KMS-11 (cell line): ENCODE results near the gene PNMA6E.

Experiments used
- H2AFZ ChIP-seq: fragments of 200-600 bp; sonication (generic); 2 replicates; pipeline ENCODE4 v1.6.1; 2016; ENCODE audit warnings: antibody characterized with exemption, mixed run types, low read depth
- H3K27ac ChIP-seq: fragments of 200-600 bp; sonication (generic); 2 replicates; pipeline ENCODE4 v1.6.1; 2016; ENCODE audit warnings: mild to moderate bottlenecking, mixed run types
- H3K27me3 ChIP-seq: fragments of 200-600 bp; sonication (generic); 2 replicates; pipeline ENCODE4 v1.6.1; 2017; ENCODE audit warnings: mild to moderate bottlenecking, low read depth, mixed run types, moderate library complexity; ENCODE audit not compliant: insufficient read depth
- H3K36me3 ChIP-seq: fragments of 200-600 bp; sonication (generic); 2 replicates; pipeline ENCODE4 v1.6.1; 2017; ENCODE audit warnings: mild to moderate bottlenecking, mixed run types; ENCODE audit not compliant: insufficient read depth
- H3K4me1 ChIP-seq: fragments of 200-600 bp; sonication (generic); 2 replicates; pipeline ENCODE4 v1.6.1; 2016; ENCODE audit warnings: mild to moderate bottlenecking, low read depth, mixed run types; ENCODE audit not compliant: poor library complexity, severe bottlenecking
- H3K4me2 ChIP-seq: fragments of 200-600 bp; sonication (generic); 2 replicates; pipeline ENCODE4 v1.7.0; 2016; ENCODE audit warnings: mild to moderate bottlenecking, mixed run types
- H3K4me3 ChIP-seq: fragments of 200-600 bp; sonication (generic); IDR thresholded peaks from 2 replicates; pipeline ENCODE4 v1.6.1; 2017; ENCODE audit warnings: low read depth, low read length, mixed read lengths; ENCODE audit not compliant: insufficient read depth
- H3K79me2 ChIP-seq: fragments of 200-600 bp; sonication (generic); 2 replicates; pipeline ENCODE4 v1.6.1; 2016; ENCODE audit warnings: low read depth, mixed run types; ENCODE audit not compliant: insufficient read depth
- H3K9ac ChIP-seq: fragments of 200-600 bp; sonication (generic); 2 replicates; pipeline ENCODE4 v1.6.1; 2016; ENCODE audit warnings: mild to moderate bottlenecking, mixed run types
- H4K20me1 ChIP-seq: fragments of 200-600 bp; sonication (generic); 2 replicates; pipeline ENCODE4 v1.6.1; 2016; ENCODE audit warnings: mild to moderate bottlenecking, mixed run types; ENCODE audit not compliant: insufficient read depth
- CTCF ChIP-seq: fragments of 200-600 bp; sonication (generic); conservative IDR thresholded peaks from 2 replicates; pipeline ENCODE4 v1.6.1; 2017; ENCODE audit warnings: low read depth, mild to moderate bottlenecking, antibody characterized with exemption, low read length, moderate library complexity, mixed read lengths

The PNMA6E gene

DNA sequence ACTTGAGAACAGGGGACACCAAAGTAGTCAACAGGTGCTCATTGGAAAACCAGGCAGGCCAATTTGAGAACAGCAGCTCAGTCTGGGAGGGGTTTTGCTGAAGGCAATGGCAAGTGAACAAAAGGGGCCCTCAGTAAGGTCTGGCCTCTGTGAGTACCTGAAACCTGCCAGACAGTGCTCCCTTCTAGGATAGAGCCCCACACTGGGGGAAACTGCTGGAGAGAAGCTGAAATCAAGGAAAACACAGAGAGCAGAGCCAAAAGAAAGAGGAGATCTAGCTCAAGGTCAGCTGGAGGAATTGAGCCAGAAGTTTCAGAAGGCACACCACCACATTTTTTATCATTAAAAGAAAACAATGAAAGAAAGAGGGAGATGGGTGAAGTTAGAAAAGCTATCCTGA lies 28.2 kb downstream of the PNMA6E start:
- Histone ChIP-seq H3K9ac (no peak overlapping the region), H4K20me1 (no peaks in the 10 kb centered on the region), H3K27me3 (no peaks in the 10 kb centered on the region), H3K4me1 (no peaks in the 10 kb centered on the region), H3K36me3 (no peaks in the 10 kb centered on the region), H3K4me3 (no peak overlapping the region), H3K79me2 (no peaks in the 10 kb centered on the region), H3K27ac (no peak overlapping the region), H3K4me2 (no peak overlapping the region), H2AFZ (no peak overlapping the region)
- TF ChIP-seq CTCF = no peak

DNA sequence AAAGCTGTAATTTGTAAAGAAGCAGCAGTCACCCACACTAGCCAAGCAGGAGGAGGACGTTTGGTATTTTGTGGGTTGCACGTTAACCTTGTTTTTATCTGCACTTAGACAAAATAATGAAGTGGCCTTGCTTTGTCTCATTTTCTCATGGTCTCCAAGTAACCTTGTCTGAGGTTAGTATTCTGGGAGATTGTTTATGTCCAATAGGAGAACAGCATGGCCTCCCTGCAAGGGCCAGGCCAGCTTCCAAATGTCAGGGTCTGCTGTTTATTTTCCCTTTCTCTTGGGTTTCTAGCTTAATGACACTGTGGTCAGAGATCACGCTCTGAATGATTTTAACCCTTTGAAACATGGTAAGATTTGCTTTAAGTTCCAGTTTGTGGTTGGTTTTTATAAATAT lies 29.9 kb downstream of the PNMA6E start:
- Histone ChIP-seq H3K27me3 (no peaks in the 10 kb centered on the region), H3K79me2 (no peaks in the 10 kb centered on the region), H2AFZ (no peak overlapping the region), H3K4me1 (no peaks in the 10 kb centered on the region), H3K4me2 (no peak overlapping the region), H3K36me3 (no peaks in the 10 kb centered on the region), H3K27ac (no peak overlapping the region), H4K20me1 (no peaks in the 10 kb centered on the region), H3K4me3 (no peak overlapping the region), H3K9ac (no peak overlapping the region)
- TF ChIP-seq CTCF = no peak

DNA sequence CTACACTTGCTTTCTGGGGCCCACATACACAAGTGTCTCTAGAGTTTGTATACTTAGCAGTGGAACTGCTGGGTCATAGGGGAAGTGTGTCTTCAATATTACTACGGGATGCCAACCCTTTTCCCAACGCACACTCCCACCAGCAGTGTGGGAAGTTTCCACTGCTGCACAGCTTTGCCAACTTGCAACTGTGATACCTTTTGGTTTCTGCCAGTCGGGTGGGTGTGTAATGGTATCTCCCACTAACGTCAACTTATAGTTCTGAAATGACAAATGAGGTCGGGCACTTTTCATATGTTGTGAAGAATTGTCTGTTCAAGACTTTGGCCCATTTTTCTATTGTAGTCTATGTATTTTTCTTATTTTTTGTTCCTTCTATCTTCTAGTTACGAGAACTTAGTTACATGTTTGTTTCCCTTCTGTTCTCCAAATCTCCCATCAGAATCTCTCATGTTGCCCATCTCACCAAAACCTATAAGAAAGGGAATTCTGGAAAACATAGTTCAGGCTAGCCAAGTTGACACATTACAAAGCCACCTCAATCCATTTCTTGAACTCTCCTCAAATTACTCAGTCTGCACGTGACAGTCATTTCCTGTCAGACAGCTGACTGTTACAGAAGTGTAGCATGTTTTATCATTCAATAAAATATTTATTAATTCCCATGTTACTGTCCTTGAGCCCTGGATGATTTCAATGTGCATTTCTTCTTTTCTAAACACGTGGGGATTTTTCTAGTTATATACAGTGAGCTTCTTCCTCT lies 30.7 kb downstream of the PNMA6E start:
- no peaks in the 10 kb centered on the region for H4K20me1 ChIP-seq
- H3K4me3 ChIP-seq = no peak overlapping the region
- H3K27ac ChIP-seq = no peak overlapping the region
- H3K36me3 ChIP-seq = no peaks in the 10 kb centered on the region
- no peaks in the 10 kb centered on the region for H3K79me2 ChIP-seq
- no peaks in the 10 kb centered on the region for H3K27me3 ChIP-seq
- no peak overlapping the region for H3K9ac ChIP-seq
- no peaks in the 10 kb centered on the region for H3K4me1 ChIP-seq
- TF ChIP-seq CTCF = no peak
- no peak overlapping the region for H3K4me2 ChIP-seq
- no peak overlapping the region for H2AFZ ChIP-seq

DNA sequence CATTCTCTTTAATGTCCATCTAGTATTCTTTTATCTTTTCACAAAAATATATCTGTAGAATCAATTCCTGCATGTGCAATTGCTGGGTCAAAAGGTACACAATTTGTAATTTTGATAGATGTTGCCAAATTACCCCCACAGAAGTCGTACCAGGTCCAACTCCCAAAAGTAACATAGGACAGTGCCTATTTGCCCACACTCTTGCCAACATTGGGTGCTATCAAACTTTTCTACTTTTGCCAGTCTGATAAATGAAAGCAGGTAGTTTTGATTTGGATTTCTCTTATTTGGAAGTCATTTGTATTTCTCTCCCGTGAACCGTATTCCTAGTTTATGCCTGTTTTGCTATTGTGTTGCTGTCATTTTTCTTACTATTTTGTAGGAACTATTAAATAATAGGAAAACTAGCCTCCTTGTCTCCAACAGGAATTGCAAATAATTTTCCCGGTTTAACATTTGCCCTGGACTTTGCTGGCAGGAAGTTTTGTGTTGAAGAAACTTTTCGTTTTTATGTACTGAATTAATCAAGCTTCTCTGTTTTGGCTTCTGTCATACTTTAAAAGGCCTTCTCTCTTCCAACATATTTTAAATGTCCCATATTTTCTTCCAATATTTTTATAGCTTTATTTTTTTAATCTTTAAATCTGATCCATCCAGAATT lies 34.1 kb downstream of the PNMA6E start:
- Histone ChIP-seq H3K9ac (no peak overlapping the region), H3K4me3 (no peak overlapping the region), H3K36me3 (no peaks in the 10 kb centered on the region), H3K27me3 (no peaks in the 10 kb centered on the region), H3K4me2 (no peak overlapping the region), H3K79me2 (no peaks in the 10 kb centered on the region), H3K4me1 (no peaks in the 10 kb centered on the region), H3K27ac (no peak overlapping the region), H2AFZ (no peak overlapping the region), H4K20me1 (no peaks in the 10 kb centered on the region)
- TF ChIP-seq CTCF = no peak
